C4-2B (cell line): ENCODE measurements around the gene TOP1.

Experiments
- CTCF ChIP-seq: fragments of 450-650 bp; conservative IDR thresholded peaks from 2 replicates; pipeline ENCODE4 v1.5.1; 2017; ENCODE audit warnings: mild to moderate bottlenecking
- ZFX ChIP-seq: fragments of 450-650 bp; IDR thresholded peaks from 2 replicates; pipeline ENCODE4 v1.6.1; 2017

GRCh38 chr20:41134362-41135186, 106.0 kb downstream of the TOP1 start:
- TF ChIP-seq CTCF (no peak), ZFX (no peak)
